Duodenal mucosa (tissue), 2 donors: ENCODE data around the gene TARBP1.

Experiments
- H3K27ac ChIP-seq: one replicate; pipeline ENCODE4 v1.7.0; 2013; ENCODE audit warnings: low read depth, low read length
- H3K27me3 ChIP-seq, 2 donors: one replicate each; pipeline ENCODE4 v1.7.0; 2013; ENCODE audit warnings: low read length in 2 of 2, control low read depth in 1 of 2; ENCODE audit not compliant: insufficient read depth in 2 of 2, control insufficient read depth in 1 of 2
- H3K36me3 ChIP-seq, 2 donors: one replicate each; pipeline ENCODE4 v1.7.0; 2013; ENCODE audit warnings: low read length in 2 of 2, control low read depth in 1 of 2; ENCODE audit not compliant: insufficient read depth in 2 of 2, control insufficient read depth in 1 of 2
- H3K4me1 ChIP-seq, 2 donors: one replicate each; pipeline ENCODE4 v1.7.0; 2013; ENCODE audit warnings: low read length in 2 of 2, control low read depth in 1 of 2; ENCODE audit not compliant: insufficient read depth in 2 of 2, control insufficient read depth in 1 of 2
- H3K4me3 ChIP-seq, 2 donors: one replicate each; pipeline ENCODE4 v1.7.0; 2013; ENCODE audit warnings: low read length in 2 of 2, low read depth in 1 of 2
- H3K9ac ChIP-seq, 2 donors: one replicate each; pipeline ENCODE4 v1.7.0; 2013; ENCODE audit warnings: low read length in 2 of 2, low read depth in 1 of 2
- H3K9me3 ChIP-seq, 2 donors: one replicate each; pipeline ENCODE4 v1.7.0; 2013; ENCODE audit warnings: low read length in 2 of 2, control low read depth in 1 of 2; ENCODE audit not compliant: control insufficient read depth in 1 of 2

The TARBP1 gene

GRCh38 chr1:234469376-234469775 lies 9.6 kb downstream of the TARBP1 start:
- Histone ChIP-seq H3K4me1 (no peaks in the 10 kb centered on the region), H3K4me3 (no peak overlapping the region), H3K9ac (no peak overlapping the region), H3K9me3 (no peaks in the 10 kb centered on the region), H3K36me3 (peaks cover 6 to 32% of the 10 kb centered on the region in 2 donors), H3K27ac (no peak overlapping the region), H3K27me3 (no peaks in the 10 kb centered on the region)

GRCh38 chr1:234468580-234468979 lies 10.4 kb downstream of the TARBP1 start:
- no peaks in the 10 kb centered on the region for H3K4me1 ChIP-seq
- H3K4me3 ChIP-seq: no peak overlapping the region
- no peaks in the 10 kb centered on the region for H3K27me3 ChIP-seq
- H3K27ac ChIP-seq: no peak overlapping the region
- peaks cover 6 to 32% of the 10 kb centered on the region in 2 donors for H3K36me3 ChIP-seq
- no peak overlapping the region for H3K9ac ChIP-seq
- H3K9me3 ChIP-seq: no peaks in the 10 kb centered on the region

- no peak overlapping the region for H3K27ac ChIP-seq
- no peaks in the 10 kb centered on the region for H3K9me3 ChIP-seq
- no peak overlapping the region for H3K9ac ChIP-seq
- H3K36me3 ChIP-seq: peaks cover 6 to 36% of the 10 kb centered on the region in 2 donors
- no peaks in the 10 kb centered on the region for H3K27me3 ChIP-seq
- no peak overlapping the region for H3K4me3 ChIP-seq
- no peaks in the 10 kb centered on the region for H3K4me1 ChIP-seq
Measured at GRCh38 chr1:234467821-234468220, 11.2 kb downstream of the TARBP1 start.

- Histone ChIP-seq H3K27ac (no peak overlapping the region), H3K27me3 (no peaks in the 10 kb centered on the region), H3K4me1 (no peaks in the 10 kb centered on the region), H3K4me3 (no peak overlapping the region), H3K36me3 (peaks cover 6 to 41% of the 10 kb centered on the region in 2 donors), H3K9ac (no peak overlapping the region), H3K9me3 (no peaks in the 10 kb centered on the region)
Measured at GRCh38 chr1:234466945-234467344, 12.0 kb downstream of the TARBP1 start.

GRCh38 chr1:234463749-234464148 lies 15.2 kb downstream of the TARBP1 start:
- Histone ChIP-seq H3K9me3 (no peaks in the 10 kb centered on the region), H3K36me3 (peaks cover 3 to 47% of the 10 kb centered on the region in 2 donors), H3K4me1 (no peaks in the 10 kb centered on the region), H3K27me3 (no peaks in the 10 kb centered on the region), H3K27ac (no peak overlapping the region), H3K9ac (no peak overlapping the region), H3K4me3 (no peak overlapping the region)

GRCh38 chr1:234460652-234461051 lies 18.3 kb downstream of the TARBP1 start:
- no peak overlapping the region for H3K9ac ChIP-seq
- peaks cover 7 to 35% of the 10 kb centered on the region in 2 donors for H3K36me3 ChIP-seq
- H3K27me3 ChIP-seq: no peaks in the 10 kb centered on the region
- no peaks in the 10 kb centered on the region for H3K4me1 ChIP-seq
- no peaks in the 10 kb centered on the region for H3K9me3 ChIP-seq
- H3K27ac ChIP-seq: no peak overlapping the region
- H3K4me3 ChIP-seq: no peak overlapping the region

GRCh38 chr1:234458352-234459017 lies 20.5 kb downstream of the TARBP1 start:
- Histone ChIP-seq H3K9me3 (no peaks in the 10 kb centered on the region), H3K9ac (no peak overlapping the region), H3K27ac (no peak overlapping the region)

GRCh38 chr1:234454926-234455325 lies 24.1 kb downstream of the TARBP1 start:
- Histone ChIP-seq H3K9ac (no peak overlapping the region), H3K9me3 (no peaks in the 10 kb centered on the region), H3K27ac (no peak overlapping the region), H3K4me1 (no peaks in the 10 kb centered on the region), H3K36me3 (peaks cover 19% of the 10 kb centered on the region in 2 donors), H3K27me3 (no peaks in the 10 kb centered on the region), H3K4me3 (no peak overlapping the region)

More at GRCh38 chr1:234458352-234459017, 20.5 kb downstream of the TARBP1 start:
- Histone ChIP-seq H3K4me3 (no peak overlapping the region), H3K36me3 (peaks cover 12 to 28% of the 10 kb centered on the region in 2 donors), H3K27me3 (no peaks in the 10 kb centered on the region), H3K4me1 (no peaks in the 10 kb centered on the region)

- peaks cover 23 to 29% of the 10 kb centered on the region in 2 donors for H3K36me3 ChIP-seq
- H3K4me1 ChIP-seq: no peaks in the 10 kb centered on the region
- H3K9ac ChIP-seq: no peak overlapping the region
- no peaks in the 10 kb centered on the region for H3K9me3 ChIP-seq
- H3K27ac ChIP-seq: no peak overlapping the region
- H3K27me3 ChIP-seq: no peaks in the 10 kb centered on the region
- no peak overlapping the region for H3K4me3 ChIP-seq
Measured at GRCh38 chr1:234452406-234452965, 26.5 kb downstream of the TARBP1 start.

- no peak overlapping the region for H3K27ac ChIP-seq
- H3K4me1 ChIP-seq: no peaks in the 10 kb centered on the region
- H3K9me3 ChIP-seq: peaks cover 0 to 3% of the 10 kb centered on the region in 2 donors
- H3K9ac ChIP-seq: no peak overlapping the region
- H3K27me3 ChIP-seq: no peaks in the 10 kb centered on the region
- no peak overlapping the region for H3K4me3 ChIP-seq
- H3K36me3 ChIP-seq: peaks cover 3 to 33% of the 10 kb centered on the region in 2 donors
Measured at GRCh38 chr1:234440348-234440747, 38.6 kb downstream of the TARBP1 start.
